ENCODE measurements around the gene ZHX3.

DNA sequence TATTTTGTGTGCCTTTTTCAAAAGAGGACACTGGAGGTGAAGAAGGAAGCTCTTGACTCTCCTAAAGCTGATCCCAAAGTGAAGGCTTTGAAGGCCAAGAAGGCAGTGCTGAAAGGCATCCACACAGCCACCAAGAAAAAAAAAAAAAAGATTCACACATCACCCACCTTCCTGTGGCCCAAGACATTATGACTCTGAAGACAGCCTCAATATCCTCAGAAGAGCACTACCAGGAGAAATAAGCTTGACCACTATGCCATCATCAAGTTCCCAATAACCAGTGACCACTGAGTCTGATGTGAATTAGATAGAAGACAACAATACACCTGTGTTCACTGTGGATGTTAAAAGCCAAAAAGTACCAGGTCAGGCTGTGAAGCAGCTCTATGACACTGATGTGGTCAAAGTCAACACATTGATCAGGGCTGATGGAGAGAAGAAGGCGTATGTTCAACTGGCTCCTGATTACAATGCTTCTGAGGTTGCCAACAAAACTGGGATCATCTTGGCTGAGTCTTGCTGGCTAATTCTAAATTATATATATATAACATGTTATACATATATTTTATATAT, 120.8 kb downstream of the ZHX3 start:
- TF ChIP-seq, protein P1, sequence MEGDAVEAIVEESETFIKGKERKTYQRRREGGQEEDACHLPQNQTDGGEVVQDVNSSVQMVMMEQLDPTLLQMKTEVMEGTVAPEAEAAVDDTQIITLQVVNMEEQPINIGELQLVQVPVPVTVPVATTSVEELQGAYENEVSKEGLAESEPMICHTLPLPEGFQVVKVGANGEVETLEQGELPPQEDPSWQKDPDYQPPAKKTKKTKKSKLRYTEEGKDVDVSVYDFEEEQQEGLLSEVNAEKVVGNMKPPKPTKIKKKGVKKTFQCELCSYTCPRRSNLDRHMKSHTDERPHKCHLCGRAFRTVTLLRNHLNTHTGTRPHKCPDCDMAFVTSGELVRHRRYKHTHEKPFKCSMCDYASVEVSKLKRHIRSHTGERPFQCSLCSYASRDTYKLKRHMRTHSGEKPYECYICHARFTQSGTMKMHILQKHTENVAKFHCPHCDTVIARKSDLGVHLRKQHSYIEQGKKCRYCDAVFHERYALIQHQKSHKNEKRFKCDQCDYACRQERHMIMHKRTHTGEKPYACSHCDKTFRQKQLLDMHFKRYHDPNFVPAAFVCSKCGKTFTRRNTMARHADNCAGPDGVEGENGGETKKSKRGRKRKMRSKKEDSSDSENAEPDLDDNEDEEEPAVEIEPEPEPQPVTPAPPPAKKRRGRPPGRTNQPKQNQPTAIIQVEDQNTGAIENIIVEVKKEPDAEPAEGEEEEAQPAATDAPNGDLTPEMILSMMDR (IDR thresholded peaks at IDR 0.05; ENCODE audit: low read depth, low read length) = no peak
- TF ChIP-seq POLR2A (IDR thresholded peaks at IDR 0.05; ENCODE audit: extremely low read depth, insufficient read length) = no peak
- TF ChIP-seq, protein P2, sequence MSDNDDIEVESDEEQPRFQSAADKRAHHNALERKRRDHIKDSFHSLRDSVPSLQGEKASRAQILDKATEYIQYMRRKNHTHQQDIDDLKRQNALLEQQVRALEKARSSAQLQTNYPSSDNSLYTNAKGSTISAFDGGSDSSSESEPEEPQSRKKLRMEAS (IDR thresholded peaks at IDR 0.05; ENCODE audit: low read depth, low read length) = no peak
